Esophagus muscularis mucosa (tissue), 4 donors: ENCODE results near the gene ACVRL1. TPM values are rescaled to one million over a fixed set of nuclear protein-coding genes. Genes with fewer than 3 reads are reported as not detected.

Source experiments
- DNase-seq: peaks from one replicate; pipeline ENCODE4 v3.0.0-alpha.2; 2017; ENCODE audit errors: extremely low spot score
- H3K27ac ChIP-seq, 4 donors: fragments of 200-600 bp; sonication (generic); replicated peaks in 1 of 4; 1 replicate in 3 of 4; 2 replicates in 1 of 4; pipeline ENCODE4 v1.5.1; 2016 to 2019; ENCODE audit warnings: mild to moderate bottlenecking in 1 of 4
- H3K27me3 ChIP-seq, 4 donors: fragments of 200-600 bp; sonication (generic); one replicate each; pipeline versions ENCODE4 v1.5.1 to v1.6.0; 2016 to 2019
- H3K36me3 ChIP-seq, 4 donors: fragments of 200-600 bp; sonication (generic); one replicate each; pipeline ENCODE4 v1.5.1; 2016 to 2019
- H3K4me1 ChIP-seq, 4 donors: fragments of 200-600 bp; sonication (generic); one replicate each; pipeline ENCODE4 v1.5.1; 2016 to 2019
- H3K4me3 ChIP-seq, 4 donors: fragments of 200-600 bp; sonication (generic); 1 replicate in 2 of 4; 2 replicates in 2 of 4; pipeline ENCODE4 v1.5.1; 2016 to 2019; ENCODE audit warnings: mild to moderate bottlenecking in 4 of 4, moderate library complexity in 1 of 4
- H3K9me3 ChIP-seq, 4 donors: fragments of 200-600 bp; sonication (generic); 1 replicate in 3 of 4; 2 replicates in 1 of 4; pipeline ENCODE4 v1.5.1; 2016 to 2019
- CTCF ChIP-seq, 3 experiments: fragments of 200-600 bp in 2 of 3; fragments of 450-650 bp in 1 of 3; sonication (generic) in 2 of 3; IDR thresholded peaks; one replicate each; pipeline ENCODE4 v1.5.1; 2017 to 2019; ENCODE audit warnings: antibody characterized with exemption in 3 of 3, mild to moderate bottlenecking in 2 of 3, moderate library complexity in 1 of 3
- EP300 ChIP-seq: sonication (generic); formaldehyde crosslinking; IDR thresholded peaks from one replicate; pipeline ENCODE4 v1.6.1; 2017; ENCODE audit warnings: antibody characterized with exemption
- POLR2A ChIP-seq: fragments of 450-650 bp; IDR thresholded peaks from one replicate; pipeline ENCODE4 v1.6.1; 2017; ENCODE audit warnings: antibody characterized with exemption, moderate library complexity, mild to moderate bottlenecking, low read depth
- POLR2AphosphoS5 ChIP-seq, 2 donors: sonication (generic); formaldehyde crosslinking; IDR thresholded peaks; one replicate each; pipeline ENCODE4 v1.6.1; 2017; ENCODE audit warnings: antibody characterized with exemption in 2 of 2
- WGBS: methylation state at CpG from one replicate; pipeline ENCODE4 v1.1.5; 2018; 5-methylcytosine and 5-hydroxymethylcytosine counted together
- intact Hi-C: fragments of 100-400 bp; cut with DNase I; formaldehyde crosslinking; loops from one replicate; pipeline ENCODE4 v1.15.1; 2023
- total RNA-seq, 4 donors: library from RNA; depleted of rRNA; stranded (reverse); fragments of >200 nt; gene quantifications; one replicate each; pipeline versions ENCODE4 v1.1.0 to v1.2.1, GENCODE V29; 2016

Gene ACVRL1
- total RNA-seq, 4 donors from 2014 or later = 124 to 149 (median 125) TPM

GRCh38 chr12:51943346-51943745, 36.0 kb downstream of the ACVRL1 start:
- Histone ChIP-seq H3K4me1 (peaks cover 0 to 9% (median 3%) of the 10 kb centered on the region in 4 donors), H3K4me3 (no peak overlapping the region), H3K27ac (no peak overlapping the region), H3K27me3 (peaks cover 0 to 17% (median 0%) of the 10 kb centered on the region in 4 donors), H3K36me3 (no peaks in the 10 kb centered on the region), H3K9me3 (peaks cover 0 to 16% (median 14%) of the 10 kb centered on the region in 4 donors)
- TF ChIP-seq POLR2AphosphoS5 (IDR thresholded peaks at IDR 0.05) (no peak), EP300 (no peak), POLR2A (no peak), CTCF (IDR thresholded peaks at IDR 0.05) (no peak)
- DNase-seq = no peak
- intact Hi-C loops = no loop called here
- 100% methylated on average over 2 of the region's 2 CpGs for WGBS

- WGBS = 77% methylated on average over 1 of the region's 1 CpG
- H3K4me3 ChIP-seq = no peak overlapping the region
- peaks cover 0 to 9% (median 3%) of the 10 kb centered on the region in 4 donors for H3K4me1 ChIP-seq
- intact Hi-C loops = no loop called here
- H3K27ac ChIP-seq = no peak overlapping the region
- DNase-seq = no peak
- TF ChIP-seq CTCF (IDR thresholded peaks at IDR 0.05) = no peak
- TF ChIP-seq EP300 = no peak
- no peak for TF ChIP-seq POLR2AphosphoS5 (IDR thresholded peaks at IDR 0.05)
- TF ChIP-seq POLR2A = no peak
- H3K9me3 ChIP-seq = peaks cover 0 to 16% (median 14%) of the 10 kb centered on the region in 4 donors
- H3K27me3 ChIP-seq = peaks cover 0 to 9% (median 0%) of the 10 kb centered on the region in 4 donors
- no peaks in the 10 kb centered on the region for H3K36me3 ChIP-seq
These were observed 37.4 kb downstream of the ACVRL1 start for GRCh38 chr12:51944608-51945233.

GRCh38 chr12:51947246-51947996, 40.1 kb downstream of the ACVRL1 start:
- Histone ChIP-seq H3K27me3 (no peaks in the 10 kb centered on the region), H3K4me3 (no peak overlapping the region), H3K27ac (no peak overlapping the region), H3K4me1 (peaks cover 0 to 10% (median 7%) of the 10 kb centered on the region in 4 donors), H3K36me3 (no peaks in the 10 kb centered on the region), H3K9me3 (peaks cover 0 to 16% (median 14%) of the 10 kb centered on the region in 4 donors)
- 94% methylated on average over 8 of the region's 8 CpGs for WGBS
- TF ChIP-seq POLR2A (no peak), POLR2AphosphoS5 (IDR thresholded peaks at IDR 0.05) (no peak), CTCF (IDR thresholded peaks at IDR 0.05) (no peak), EP300 (no peak)
- no peak for DNase-seq
- intact Hi-C loops = no loop called here

GRCh38 chr12:51948066-51948465, 40.8 kb downstream of the ACVRL1 start:
- Histone ChIP-seq H3K27me3 (no peaks in the 10 kb centered on the region), H3K4me1 (peaks cover 0 to 16% (median 14%) of the 10 kb centered on the region in 4 donors), H3K36me3 (no peaks in the 10 kb centered on the region), H3K4me3 (no peak overlapping the region), H3K27ac (no peak overlapping the region), H3K9me3 (peaks cover 0 to 16% (median 14%) of the 10 kb centered on the region in 4 donors)
- intact Hi-C loops = no loop called here
- DNase-seq = no peak
- WGBS = 95% methylated on average over 6 of the region's 6 CpGs
- TF ChIP-seq POLR2AphosphoS5 (IDR thresholded peaks at IDR 0.05) (no peak), EP300 (no peak), CTCF (IDR thresholded peaks at IDR 0.05) (no peak)
